BJ (cell line): Measurements from ENCODE around the gene ZNF674. TPM values are rescaled to one million over a fixed set of nuclear protein-coding genes. Genes with fewer than 3 reads are reported as not detected.

Experiments used
- CTCF ChIA-PET: fragments of 350-600 bp; formaldehyde crosslinking; extraction: SDS; loops from one replicate; lab custom pipeline; 2021; ENCODE audit warnings: antibody characterized with exemption, inconsistent platforms; lab: Yijun Ruan, JAX
- POLR2A ChIA-PET: fragments of 300-600 bp; sonication (Branson Sonifier 250); formaldehyde crosslinking; extraction: SDS; loops from one replicate; lab custom pipeline; 2021; ENCODE audit warnings: antibody characterized with exemption; lab: Charles Lee
- DNase-seq: peaks from one replicate; pipeline ENCODE4 v3.0.0-alpha.2; 2011; ENCODE audit warnings: low read depth
- H3K27me3 ChIP-seq: 2 replicates; pipeline ENCODE4 v1.6.0; 2011; ENCODE audit warnings: low read length; ENCODE audit not compliant: control insufficient read depth, insufficient read depth
- H3K36me3 ChIP-seq: 2 replicates; pipeline ENCODE4 v1.5.1; 2011; ENCODE audit warnings: low read length; ENCODE audit not compliant: control insufficient read depth, insufficient read depth
- H3K4me3 ChIP-seq: 2 replicates; pipeline ENCODE4 v1.5.1; 2011; ENCODE audit warnings: low read depth, mild to moderate bottlenecking, control low read depth, low read length
- polyA plus RNA-seq: library from polyadenylated mRNA; depleted of rRNA; stranded (reverse); fragments of >200 nt; gene quantifications from 2 replicates; pipeline ENCODE4 v1.2.3, GENCODE V29; 2011
- TF ChIP-seq, protein P1 (sequence below): IDR thresholded peaks from 2 replicates; pipeline ENCODE4 v1.5.1; 2011; ENCODE audit warnings: low read depth, mild to moderate bottlenecking, control low read depth, inconsistent platforms, low read length, moderate library complexity; ENCODE audit not compliant: insufficient read depth

Gene ZNF674
- polyA plus RNA-seq, 1 experiment: 7.0 TPM

DNA sequence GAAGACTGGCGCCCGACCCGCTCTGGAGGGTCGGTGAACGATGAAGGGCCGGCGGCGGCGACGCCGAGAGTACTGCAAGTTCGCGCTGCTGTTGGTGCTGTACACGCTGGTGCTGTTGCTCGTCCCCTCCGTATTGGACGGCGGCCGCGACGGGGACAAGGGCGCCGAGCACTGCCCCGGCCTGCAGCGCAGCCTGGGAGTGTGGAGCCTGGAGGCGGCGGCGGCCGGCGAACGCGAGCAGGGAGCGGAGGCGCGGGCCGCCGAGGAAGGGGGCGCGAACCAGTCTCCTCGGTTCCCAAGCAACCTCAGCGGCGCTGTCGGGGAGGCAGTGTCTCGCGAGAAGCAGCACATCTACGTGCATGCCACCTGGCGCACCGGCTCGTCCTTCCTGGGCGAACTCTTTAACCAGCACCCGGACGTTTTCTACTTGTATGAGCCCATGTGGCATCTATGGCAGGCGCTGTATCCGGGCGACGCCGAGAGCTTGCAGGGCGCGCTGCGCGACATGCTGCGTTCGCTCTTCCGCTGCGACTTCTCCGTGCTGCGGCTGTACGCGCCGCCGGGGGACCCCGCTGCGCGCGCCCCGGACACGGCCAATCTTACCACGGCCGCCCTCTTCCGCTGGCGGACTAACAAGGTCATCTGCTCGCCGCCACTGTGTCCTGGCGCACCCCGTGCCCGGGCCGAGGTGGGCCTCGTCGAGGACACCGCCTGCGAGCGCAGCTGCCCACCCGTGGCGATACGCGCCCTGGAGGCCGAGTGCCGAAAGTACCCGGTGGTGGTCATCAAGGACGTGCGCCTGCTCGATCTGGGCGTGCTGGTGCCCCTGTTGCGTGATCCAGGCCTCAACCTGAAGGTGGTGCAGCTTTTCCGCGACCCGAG, 28.9 kb upstream of the ZNF674 start:
- POLR2A ChIA-PET: no interaction called here

GRCh38 chrX:46573331-46573891, 28.2 kb upstream of the ZNF674 start, which contains the start of gene CHST7:
TSS of gene CHST7 (plus strand) at chrX:46573765. CDS start at chrX:46573932, 167 bp downstream.
- DNase-seq: no peak
- ChIA-PET POLR2A (no interaction called here), CTCF (no interaction called here)
- Histone ChIP-seq H3K4me3 (peak within 1 kb of the TSS; percentile 48), H3K36me3 (no peaks in the 10 kb centered on the region), H3K27me3 (no peaks in the 10 kb centered on the region)
- TF ChIP-seq, protein P1, sequence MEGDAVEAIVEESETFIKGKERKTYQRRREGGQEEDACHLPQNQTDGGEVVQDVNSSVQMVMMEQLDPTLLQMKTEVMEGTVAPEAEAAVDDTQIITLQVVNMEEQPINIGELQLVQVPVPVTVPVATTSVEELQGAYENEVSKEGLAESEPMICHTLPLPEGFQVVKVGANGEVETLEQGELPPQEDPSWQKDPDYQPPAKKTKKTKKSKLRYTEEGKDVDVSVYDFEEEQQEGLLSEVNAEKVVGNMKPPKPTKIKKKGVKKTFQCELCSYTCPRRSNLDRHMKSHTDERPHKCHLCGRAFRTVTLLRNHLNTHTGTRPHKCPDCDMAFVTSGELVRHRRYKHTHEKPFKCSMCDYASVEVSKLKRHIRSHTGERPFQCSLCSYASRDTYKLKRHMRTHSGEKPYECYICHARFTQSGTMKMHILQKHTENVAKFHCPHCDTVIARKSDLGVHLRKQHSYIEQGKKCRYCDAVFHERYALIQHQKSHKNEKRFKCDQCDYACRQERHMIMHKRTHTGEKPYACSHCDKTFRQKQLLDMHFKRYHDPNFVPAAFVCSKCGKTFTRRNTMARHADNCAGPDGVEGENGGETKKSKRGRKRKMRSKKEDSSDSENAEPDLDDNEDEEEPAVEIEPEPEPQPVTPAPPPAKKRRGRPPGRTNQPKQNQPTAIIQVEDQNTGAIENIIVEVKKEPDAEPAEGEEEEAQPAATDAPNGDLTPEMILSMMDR: peak; percentile 39

More for the DNA sequence above, 28.9 kb upstream of the ZNF674 start:
- DNase-seq: no peak
- TF ChIP-seq, protein P1: no peak
- CTCF ChIA-PET: no interaction called here
- no peaks in the 10 kb centered on the region for H3K27me3 ChIP-seq
- peak overlapping the region; percentile 48 for H3K4me3 ChIP-seq
- H3K36me3 ChIP-seq: no peaks in the 10 kb centered on the region

DNA sequence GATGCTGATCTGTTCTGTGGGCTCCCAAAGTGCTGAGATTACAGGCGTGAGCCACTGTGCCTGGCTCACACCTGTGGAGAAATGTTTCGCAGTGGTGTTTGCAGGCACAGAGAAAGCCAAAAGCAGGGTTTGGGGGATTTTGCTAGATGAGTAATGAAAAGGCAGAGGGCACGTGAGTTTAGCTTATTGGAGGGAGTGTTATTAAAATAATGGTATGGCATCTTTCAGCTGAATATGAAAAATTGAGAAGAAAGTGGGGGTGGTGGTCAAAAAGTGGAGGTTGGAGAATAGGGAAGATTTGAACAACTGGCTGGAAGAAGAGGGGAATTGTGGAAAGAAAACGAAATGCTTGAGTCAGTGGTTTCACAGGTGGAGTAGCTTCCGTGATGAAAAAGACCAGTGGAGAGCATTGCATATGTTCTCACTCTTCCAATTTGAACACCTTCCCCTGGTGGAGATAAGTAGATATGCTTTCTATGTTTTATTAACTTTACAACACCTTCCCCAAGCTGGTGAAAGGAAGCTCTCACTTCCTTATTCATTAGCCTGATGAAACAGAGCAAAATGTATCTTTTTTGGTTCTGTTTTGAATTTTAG, 27.2 kb upstream of the ZNF674 start:
- Histone ChIP-seq H3K27me3 (no peaks in the 10 kb centered on the region), H3K36me3 (no peaks in the 10 kb centered on the region), H3K4me3 (no peak overlapping the region)
- ChIA-PET POLR2A (no interaction called here), CTCF (interaction anchor here (0.7 kb wide), 1 partner anchor 8 kb away, joined by 3 read pairs; no protein-coding TSS in a partner anchor)
- no peak for DNase-seq
- TF ChIP-seq, protein P1: no peak

DNA sequence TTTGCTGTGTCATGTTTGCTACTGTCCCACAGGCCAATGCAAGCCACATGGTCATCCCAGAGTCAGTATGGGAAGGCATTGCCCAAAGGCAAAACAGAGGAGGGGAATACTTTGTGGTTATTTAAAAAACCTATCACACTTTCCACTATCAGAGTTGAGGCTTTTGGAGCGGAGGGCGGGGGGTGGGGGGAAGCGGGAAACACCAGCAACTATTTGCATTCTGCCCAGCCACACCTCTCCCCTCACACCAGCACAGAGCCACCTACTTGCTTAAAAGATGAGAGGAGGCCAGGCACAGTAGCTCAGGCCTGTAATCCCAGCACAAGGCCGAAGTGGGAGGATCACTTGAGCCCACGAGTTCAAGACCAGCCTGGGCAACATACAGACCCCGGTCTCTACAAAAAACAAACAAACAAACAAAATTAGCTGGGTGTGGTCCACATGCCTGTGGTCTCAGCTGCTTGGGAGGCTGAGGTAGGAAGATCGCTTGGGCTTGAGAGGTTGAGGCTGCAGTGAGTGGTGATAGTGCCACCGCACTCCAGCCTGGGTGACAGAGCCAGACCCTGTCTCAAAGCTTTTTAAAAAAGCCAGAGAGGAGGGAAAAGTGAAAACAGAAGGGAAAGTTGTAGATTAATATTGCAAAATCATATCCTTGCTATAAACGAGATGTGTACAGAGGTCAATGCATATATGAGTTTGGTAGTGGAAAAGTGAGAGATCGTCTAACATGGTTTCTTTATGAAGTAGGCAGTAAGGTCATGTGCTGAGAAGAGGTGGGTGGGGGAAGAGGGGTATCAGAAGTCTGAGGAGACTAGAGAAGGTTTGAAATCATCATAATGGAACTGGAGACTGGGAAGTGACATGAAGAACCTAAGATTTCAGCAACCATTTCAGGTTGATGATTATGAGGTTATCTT, 26.5 kb upstream of the ZNF674 start:
- CTCF ChIA-PET: interaction anchor here (0.8 to 1.0 kb wide), 2 partner anchors 13 to 71 kb away, joined by 3 read pairs; no protein-coding TSS in a partner anchor
- DNase-seq: no peak
- Histone ChIP-seq H3K4me3 (no peak overlapping the region), H3K27me3 (no peaks in the 10 kb centered on the region), H3K36me3 (no peaks in the 10 kb centered on the region)
- TF ChIP-seq, protein P1: no peak
- POLR2A ChIA-PET: no interaction called here
